ENCODE results near the gene LRFN4.

DNA sequence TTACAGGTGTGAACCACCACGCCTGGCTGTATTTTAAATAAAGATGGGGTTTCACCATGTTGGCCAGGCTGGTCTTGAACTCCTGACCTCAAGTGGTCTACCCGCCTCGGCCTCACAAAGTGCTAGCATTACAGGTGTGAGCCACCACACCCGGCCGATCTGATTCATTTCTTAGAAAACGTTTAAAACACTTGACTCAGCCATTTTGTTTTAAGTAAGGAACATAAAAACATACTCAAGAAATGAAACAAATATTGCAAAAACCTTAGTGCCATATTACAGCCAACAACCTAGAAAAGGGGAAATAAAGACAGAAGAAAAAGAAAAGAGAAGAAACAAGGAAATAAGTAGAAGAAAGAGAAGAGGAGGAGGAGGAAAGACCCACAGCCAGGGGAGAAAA lies 17.4 kb downstream of the LRFN4 start:
- no peak for TF ChIP-seq JUN (IDR thresholded peaks at IDR 0.05; ENCODE audit: low read depth, low read length)
- TF ChIP-seq POLR2AphosphoS5 (IDR thresholded peaks at IDR 0.05; ENCODE audit: low read depth, low read length): no peak
- no peak for TF ChIP-seq ZNF274 (IDR thresholded peaks at IDR 0.05; ENCODE audit: borderline replicate concordance, extremely low read depth, low read length)
- no peak for TF ChIP-seq POLR2A (IDR thresholded peaks at IDR 0.05; ENCODE audit: control extremely low read depth in 1 of 2, low read depth in 2 of 2, low read length in 2 of 2)
- TF ChIP-seq, protein P1, sequence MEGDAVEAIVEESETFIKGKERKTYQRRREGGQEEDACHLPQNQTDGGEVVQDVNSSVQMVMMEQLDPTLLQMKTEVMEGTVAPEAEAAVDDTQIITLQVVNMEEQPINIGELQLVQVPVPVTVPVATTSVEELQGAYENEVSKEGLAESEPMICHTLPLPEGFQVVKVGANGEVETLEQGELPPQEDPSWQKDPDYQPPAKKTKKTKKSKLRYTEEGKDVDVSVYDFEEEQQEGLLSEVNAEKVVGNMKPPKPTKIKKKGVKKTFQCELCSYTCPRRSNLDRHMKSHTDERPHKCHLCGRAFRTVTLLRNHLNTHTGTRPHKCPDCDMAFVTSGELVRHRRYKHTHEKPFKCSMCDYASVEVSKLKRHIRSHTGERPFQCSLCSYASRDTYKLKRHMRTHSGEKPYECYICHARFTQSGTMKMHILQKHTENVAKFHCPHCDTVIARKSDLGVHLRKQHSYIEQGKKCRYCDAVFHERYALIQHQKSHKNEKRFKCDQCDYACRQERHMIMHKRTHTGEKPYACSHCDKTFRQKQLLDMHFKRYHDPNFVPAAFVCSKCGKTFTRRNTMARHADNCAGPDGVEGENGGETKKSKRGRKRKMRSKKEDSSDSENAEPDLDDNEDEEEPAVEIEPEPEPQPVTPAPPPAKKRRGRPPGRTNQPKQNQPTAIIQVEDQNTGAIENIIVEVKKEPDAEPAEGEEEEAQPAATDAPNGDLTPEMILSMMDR (IDR thresholded peaks at IDR 0.05; ENCODE audit: control extremely low read depth in 1 of 3, insufficient read depth in 1 of 3, low read depth in 1 of 3, low read length in 3 of 3): no peak
- no peak for TF ChIP-seq EP300 (IDR thresholded peaks at IDR 0.05; ENCODE audit: borderline replicate concordance in 1 of 2, low read depth in 2 of 2, low read length in 2 of 2)
- no peak for TF ChIP-seq EZH2 (IDR thresholded peaks at IDR 0.05; ENCODE audit: low read depth, low read length, severe bottlenecking)
- TF ChIP-seq CHD2 (IDR thresholded peaks at IDR 0.05; ENCODE audit: low read length): no peak
- no peak for TF ChIP-seq CEBPB (IDR thresholded peaks at IDR 0.05; ENCODE audit: low read depth, low read length)
- TF ChIP-seq YY1 (IDR thresholded peaks at IDR 0.05; ENCODE audit: low read depth, low read length): no peak
- TF ChIP-seq MAFK (IDR thresholded peaks at IDR 0.05; ENCODE audit: low read depth, low read length): no peak
- TF ChIP-seq RAD21 (IDR thresholded peaks at IDR 0.05 in 1 of 2, conservative IDR thresholded peaks at IDR 0.05 in 1 of 2; ENCODE audit: low read depth in 2 of 2, low read length in 2 of 2): no peak
- no peak for TF ChIP-seq TAF1 (IDR thresholded peaks at IDR 0.05; ENCODE audit: low read depth, low read length)

Measured in H1 (cell line).